ENCODE measurements around the gene TYRP1. TPM values are rescaled to one million over a fixed set of nuclear protein-coding genes. Genes with fewer than 3 reads are reported as not detected.
"Not testable (repeated sequence)": the region's sequence is repeated elsewhere in the genome, so short reads cannot be mapped to it uniquely, and the experiment has no call there.

TYRP1 gene
- total RNA-seq (2014; rRNA removed; shearing (Covaris generic)), result 13.4 and 14.1 TPM in 2 replicates

GRCh38 chr9:12693141-12693540 is at the start of gene TYRP1:
TYRP1 (plus strand) TSS chr9:12693385; CDS start chr9:12693997, 612 bp downstream.
- DNase-seq (ENCODE audit: low read depth), result no peak

DNA sequence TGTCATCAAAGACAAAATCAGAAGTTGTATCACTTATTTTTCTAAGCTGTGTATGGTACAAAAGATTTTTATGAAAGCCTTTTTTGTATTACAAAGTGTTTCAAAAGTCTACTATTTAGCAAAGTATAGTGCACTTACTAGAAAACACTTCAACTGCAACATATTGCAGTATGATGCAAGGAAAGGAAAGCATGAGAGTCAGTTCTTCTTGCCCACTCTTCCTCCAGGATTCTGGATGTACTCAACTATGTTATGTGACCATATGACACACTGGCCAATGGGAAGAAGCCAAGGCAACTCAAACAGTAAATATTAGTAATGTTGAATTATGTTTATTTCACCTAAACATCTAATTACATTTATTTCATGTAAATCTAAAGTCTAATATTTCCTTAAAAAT is 49.5 kb upstream of the TYRP1 start:
- no peak for DNase-seq (ENCODE audit: low read depth)

GRCh38 chr9:12648925-12649324 is 44.3 kb upstream of the TYRP1 start:
- DNase-seq (ENCODE audit: low read depth), result no peak

GRCh38 chr9:12651125-12651524 is 42.1 kb upstream of the TYRP1 start:
- no peak for DNase-seq (ENCODE audit: low read depth)

DNA sequence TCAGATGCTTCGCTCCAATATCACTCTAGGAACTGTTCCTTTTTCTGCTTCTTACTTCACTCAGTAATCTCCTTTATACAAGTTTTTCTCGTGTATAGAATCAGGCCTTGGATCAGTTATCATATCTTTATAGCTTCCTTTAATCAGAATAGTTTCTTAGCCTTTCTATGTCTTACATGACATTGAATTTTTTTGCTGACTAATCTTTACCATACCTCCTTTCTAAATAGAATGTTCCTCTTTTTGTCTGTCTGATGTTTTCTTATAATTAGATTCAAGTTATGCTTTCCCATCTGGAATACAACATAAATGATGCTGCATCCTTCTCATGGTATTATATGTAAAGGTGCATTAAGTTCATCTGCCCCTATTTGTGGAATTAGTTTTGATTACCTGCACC is 40.2 kb upstream of the TYRP1 start:
- DNase-seq (ENCODE audit: low read depth), result no peak

- no peak for DNase-seq (ENCODE audit: low read depth)
Observed at GRCh38 chr9:12656803-12657202, 36.4 kb upstream of the TYRP1 start.

DNA sequence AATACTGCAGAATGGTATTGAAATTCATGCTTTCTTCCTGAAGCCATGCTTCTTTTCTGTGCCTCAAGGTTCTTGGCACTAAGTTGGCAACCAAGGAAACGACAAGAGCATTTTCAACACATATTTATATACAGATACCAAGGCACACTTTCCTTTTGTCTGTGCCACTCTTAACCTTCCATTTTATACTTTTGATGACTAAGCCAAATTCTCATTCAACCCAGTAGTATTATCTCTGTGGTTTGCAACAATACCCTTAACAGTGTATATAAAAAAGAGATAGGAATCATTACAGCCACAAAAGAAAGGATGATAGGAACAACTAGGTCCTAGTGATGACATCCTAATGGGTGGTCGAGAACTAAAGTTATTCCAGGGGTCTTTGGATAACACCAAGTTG is 36.0 kb upstream of the TYRP1 start:
- DNase-seq (ENCODE audit: low read depth), result peak; percentile 31

DNA sequence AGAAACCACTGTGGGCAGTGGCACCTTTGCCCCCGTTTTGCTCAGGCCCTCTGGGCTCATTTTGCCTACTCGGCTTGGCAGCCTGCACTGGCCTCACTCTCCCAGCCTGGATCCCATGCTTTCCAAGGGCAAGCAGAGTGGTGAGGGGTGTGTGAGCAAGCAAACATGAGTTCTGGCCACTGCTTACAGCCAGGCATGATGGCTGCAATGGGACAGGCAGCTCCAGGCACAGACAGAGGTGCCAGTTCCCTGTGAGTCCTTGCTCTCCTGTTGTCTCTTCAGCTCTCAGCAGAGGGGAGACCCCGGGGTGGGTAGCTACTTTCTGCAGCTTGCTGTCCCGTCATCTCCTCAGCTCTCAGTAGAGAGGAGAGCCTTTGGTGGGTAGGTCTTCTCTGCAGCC is 35.2 kb upstream of the TYRP1 start:
- no peak for DNase-seq (ENCODE audit: low read depth)

DNA sequence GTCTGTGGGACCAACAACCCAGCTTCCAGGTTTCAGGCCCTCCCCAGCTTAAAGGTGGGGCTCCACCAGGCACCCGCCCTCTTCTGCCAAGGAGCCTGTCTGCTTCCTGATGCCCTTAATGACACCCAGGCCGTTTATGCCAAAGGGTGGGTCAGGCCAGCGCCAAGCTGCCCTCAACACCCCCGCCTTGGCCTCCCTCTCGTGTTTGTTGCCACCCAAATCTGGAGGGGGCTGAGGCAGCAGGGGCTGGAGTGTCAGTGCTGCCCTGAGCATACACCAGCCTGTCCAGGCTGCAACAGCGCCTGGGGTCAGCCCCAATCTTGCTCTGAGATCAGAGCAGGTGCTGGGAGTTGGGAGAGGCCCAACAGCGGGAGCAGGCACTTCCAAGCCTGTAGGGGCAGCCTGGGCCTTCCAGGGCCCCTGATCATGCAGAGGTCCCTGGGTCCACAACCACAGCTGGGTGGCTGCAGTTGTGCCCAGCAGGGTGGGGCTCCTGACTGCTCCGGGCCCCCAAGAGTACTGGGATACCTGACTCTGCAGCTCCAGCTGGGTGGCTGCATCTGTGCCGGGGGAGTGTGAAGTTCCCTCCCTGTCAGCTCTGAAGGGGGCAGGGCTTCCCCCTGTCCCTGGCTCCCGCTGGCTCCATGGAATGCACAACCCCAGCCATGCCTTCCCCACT is 34.5 kb upstream of the TYRP1 start:
- no peak for DNase-seq (ENCODE audit: low read depth)

DNA sequence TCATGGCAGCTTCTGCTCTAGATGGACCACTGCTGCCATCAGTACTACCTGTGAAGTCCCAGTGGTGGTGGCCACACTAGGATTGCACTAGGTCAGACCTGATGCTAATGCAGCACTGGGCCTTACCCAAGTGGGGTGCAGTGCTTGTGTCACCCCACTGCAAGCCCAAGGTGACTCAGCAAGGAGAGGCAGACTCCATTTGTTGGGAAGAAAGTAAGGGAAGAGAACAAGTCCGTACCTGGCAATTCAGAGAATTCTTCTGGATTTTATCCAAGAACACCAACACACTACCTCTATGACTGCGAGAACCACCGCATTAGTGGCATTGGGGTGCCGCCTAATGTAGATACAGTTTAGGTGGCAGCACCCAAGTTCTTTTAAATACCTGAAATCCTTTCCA is 34.0 kb upstream of the TYRP1 start:
- no peak for DNase-seq (ENCODE audit: low read depth)

DNA sequence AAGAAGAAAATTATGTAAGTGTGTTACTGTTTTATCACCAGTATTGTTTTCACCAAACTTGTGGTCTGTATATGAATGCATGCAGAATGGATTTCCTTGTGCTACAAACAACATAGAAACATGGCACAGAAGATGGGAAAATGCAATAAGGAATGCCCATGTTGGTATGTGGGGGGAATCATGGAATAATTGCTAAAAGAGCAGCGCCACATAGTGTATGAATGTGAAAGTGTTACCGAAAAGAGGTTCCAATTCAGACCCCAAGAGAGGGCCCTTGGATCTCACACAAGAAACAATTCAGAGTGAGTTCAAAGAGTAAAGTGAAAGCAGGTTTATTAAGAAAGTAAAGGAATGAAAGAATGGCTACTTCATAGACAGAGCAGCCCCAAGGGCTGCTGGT is 26.4 kb upstream of the TYRP1 start:
- DNase-seq (ENCODE audit: low read depth), result peak; percentile 25

DNA sequence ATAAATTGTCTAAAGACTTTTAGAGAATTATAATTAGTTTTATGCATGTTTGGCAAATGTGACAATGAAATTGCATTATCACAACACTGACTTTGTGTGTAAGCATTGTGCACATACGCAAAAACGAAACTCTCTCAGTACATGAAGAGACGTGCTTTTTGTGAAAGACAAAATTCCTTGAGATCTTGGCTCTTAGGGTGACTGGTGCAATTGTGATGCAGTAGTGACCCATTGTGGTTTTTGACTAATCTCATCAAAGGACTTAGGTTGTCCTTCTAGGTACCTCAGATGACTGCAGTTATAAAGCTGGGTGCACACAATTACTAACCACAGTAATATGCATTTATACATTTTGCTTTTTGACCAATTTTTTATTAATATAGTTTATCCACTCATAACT is 25.3 kb upstream of the TYRP1 start:
- DNase-seq (ENCODE audit: low read depth), result peak; percentile 46

- DNase-seq (ENCODE audit: low read depth), result no peak
Observed at GRCh38 chr9:12670006-12670405, 23.2 kb upstream of the TYRP1 start.

GRCh38 chr9:12674961-12675360 is 18.2 kb upstream of the TYRP1 start:
- no peak for DNase-seq (ENCODE audit: low read depth)

DNA sequence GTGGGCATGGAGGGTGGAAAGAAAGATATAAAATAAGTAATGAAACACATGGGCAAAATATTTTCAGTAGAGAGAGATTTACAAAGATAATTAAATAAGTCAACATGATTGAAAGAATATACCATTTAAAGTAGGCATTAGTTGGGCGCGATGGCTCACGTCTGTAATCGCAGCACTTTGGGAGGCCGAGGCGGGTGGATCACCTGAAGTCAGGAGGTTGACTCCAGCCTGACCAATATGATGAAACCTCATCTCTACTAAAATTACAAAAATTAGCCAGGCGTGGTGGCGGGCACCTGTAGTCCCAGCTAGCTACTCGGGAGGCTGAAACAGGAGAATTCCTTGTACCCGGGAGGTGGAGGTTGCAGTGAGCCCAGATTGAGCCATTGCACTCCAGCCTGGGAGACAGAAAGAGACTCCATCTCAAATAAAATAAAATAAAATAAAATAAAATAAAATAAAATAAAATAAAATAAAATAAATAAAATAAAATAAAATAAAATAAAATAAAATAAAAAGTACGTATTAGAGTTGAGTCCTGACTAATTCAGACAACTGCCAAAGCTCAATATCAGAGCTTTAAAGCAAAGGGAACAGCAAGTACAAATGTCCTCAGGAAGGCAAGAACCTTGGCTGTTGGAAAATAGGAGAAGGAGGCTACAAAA is 15.6 kb upstream of the TYRP1 start:
- not testable (repeated sequence) for DNase-seq (ENCODE audit: low read depth)

DNA sequence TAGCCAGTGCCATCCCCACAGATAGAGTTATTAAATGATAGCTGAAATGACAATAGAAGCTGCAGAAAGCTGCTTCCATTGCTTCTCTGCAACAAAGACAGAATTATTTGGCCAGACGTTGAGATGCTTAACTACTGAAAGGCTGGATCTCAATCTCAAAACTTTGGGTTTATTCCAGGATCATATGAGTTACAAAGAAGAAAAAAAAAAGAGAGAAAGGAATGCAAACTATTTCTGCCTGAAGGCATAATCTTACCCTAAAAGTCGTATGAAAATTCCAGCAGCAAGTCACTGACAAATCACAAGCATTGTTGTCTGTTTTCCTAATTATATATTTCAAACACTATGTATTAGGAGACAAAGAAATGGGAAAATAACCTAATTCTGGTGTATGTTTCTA is 12.8 kb upstream of the TYRP1 start:
- peak; percentile 87 for DNase-seq (ENCODE audit: low read depth)

DNA sequence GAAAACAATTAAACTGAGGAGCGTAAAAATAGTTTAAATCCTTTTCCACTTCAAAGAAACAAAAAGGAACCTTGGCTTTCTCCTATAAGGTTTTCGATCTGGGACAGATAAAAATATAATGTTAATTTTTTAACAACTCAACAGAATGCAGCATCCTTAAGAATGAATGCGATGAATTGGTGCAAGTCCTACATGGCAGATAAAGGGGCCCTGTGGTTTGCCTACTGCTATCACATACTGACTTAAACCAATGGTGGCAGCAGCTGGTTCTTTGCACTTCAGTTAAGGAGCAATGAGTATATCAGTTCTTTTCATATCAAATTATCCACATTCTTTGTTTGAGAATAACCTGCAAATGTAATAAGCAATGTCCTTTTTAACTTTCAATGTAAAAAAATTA is 12.4 kb upstream of the TYRP1 start:
- peak; percentile 20 for DNase-seq (ENCODE audit: low read depth)

DNA sequence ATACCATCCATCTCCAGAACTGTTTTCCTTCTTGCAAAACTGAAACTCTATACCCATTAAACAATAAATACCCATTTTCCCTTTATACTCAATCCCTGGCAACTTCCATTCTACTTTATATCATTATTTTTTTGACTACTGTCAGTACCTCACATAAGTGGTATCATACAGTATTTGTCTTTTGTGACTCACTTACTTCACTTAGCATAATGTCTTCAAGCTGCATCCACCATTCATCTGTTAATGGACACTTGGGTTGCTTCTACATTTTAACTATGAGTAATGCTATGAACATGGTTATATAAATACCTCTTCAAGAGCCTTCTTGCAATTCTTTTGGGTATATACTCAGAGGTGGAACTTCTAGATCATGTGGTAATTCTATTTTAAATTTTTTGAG is 11.6 kb upstream of the TYRP1 start:
- peak; percentile 71 for DNase-seq (ENCODE audit: low read depth)

GRCh38 chr9:12684974-12685373 is 8.2 kb upstream of the TYRP1 start:
- peak; percentile 76 for DNase-seq (ENCODE audit: low read depth)

DNA sequence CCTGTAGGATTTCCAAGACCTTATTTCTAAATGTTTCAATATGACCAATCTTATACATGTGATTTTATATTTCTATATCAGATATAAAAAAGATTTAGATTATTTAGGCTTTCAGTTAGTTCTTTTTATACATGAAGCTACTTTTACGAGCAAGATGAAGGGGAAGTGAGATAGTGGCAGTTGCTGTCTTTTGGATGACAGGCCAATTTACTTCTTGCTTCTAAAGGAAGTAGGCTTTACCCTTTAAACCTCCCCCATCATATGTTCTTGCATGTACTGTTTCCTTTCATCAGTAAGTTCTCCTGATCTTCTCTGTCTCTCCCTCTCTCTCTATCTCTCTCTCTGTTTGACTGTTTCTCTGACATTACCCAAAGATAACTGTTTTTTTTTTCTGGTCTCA is 4.0 kb upstream of the TYRP1 start:
- DNase-seq (ENCODE audit: low read depth), result no peak

DNA sequence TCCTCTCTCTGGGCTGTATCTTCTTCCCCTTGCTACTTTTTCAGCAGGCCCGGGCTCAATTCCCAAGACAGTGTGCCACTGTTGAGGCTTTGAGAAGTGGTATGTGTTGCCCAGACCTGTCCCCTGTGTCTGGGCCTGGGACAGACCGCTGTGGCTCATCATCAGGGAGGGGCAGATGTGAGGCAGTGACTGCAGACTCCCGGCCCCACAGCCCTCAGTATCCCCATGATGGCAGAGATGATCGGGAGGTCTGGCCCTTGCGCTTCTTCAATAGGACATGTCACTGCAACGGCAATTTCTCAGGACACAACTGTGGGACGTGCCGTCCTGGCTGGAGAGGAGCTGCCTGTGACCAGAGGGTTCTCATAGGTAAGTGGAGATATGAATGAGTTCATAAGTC is 828 bp downstream of the TYRP1 start:
- no peak for DNase-seq (ENCODE audit: low read depth)

- DNase-seq (ENCODE audit: low read depth), result peak; percentile 74
Observed at GRCh38 chr9:12695474-12695873, 2.3 kb downstream of the TYRP1 start.

- DNase-seq (ENCODE audit: low read depth), result peak; percentile 38
Observed at GRCh38 chr9:12696931-12697622, 3.9 kb downstream of the TYRP1 start.
